ENCODE measurements around the gene PREX1.

The PREX1 gene

GRCh38 chr20:48786951-48787705 is 40.7 kb downstream of the PREX1 start:
- H3K4me1 ChIP-seq (ENCODE audit: insufficient read depth, low read length): peaks cover 4% of the 10 kb centered on the region; the same call in 1 of the 2 replicates
- H3K4me3 ChIP-seq (ENCODE audit: low read length): no peak overlapping the region
- H3K9me3 ChIP-seq (ENCODE audit: insufficient read depth, low read depth, low read length): no peaks in the 10 kb centered on the region
- no peaks in the 10 kb centered on the region for H3K27me3 ChIP-seq (ENCODE audit: insufficient read depth, low read length)
- no peak overlapping the region for H3K27ac ChIP-seq (ENCODE audit: low read length)
- H3K9ac ChIP-seq (ENCODE audit: low read depth, low read length): peak overlapping the region; percentile 49; the same call in 1 of the 2 replicates
- no peaks in the 10 kb centered on the region for H3K36me3 ChIP-seq (ENCODE audit: insufficient read depth, low read depth, low read length)

- no peak overlapping the region for H3K4me3 ChIP-seq (ENCODE audit: low read length)
- H3K27ac ChIP-seq (ENCODE audit: low read length): no peak overlapping the region
- no peaks in the 10 kb centered on the region for H3K27me3 ChIP-seq (ENCODE audit: insufficient read depth, low read length)
- H3K9ac ChIP-seq (ENCODE audit: low read depth, low read length): no peak overlapping the region
- no peaks in the 10 kb centered on the region for H3K9me3 ChIP-seq (ENCODE audit: insufficient read depth, low read depth, low read length)
- H3K4me1 ChIP-seq (ENCODE audit: insufficient read depth, low read length): peaks cover 7% of the 10 kb centered on the region; the same call in 1 of the 2 replicates
- no peaks in the 10 kb centered on the region for H3K36me3 ChIP-seq (ENCODE audit: insufficient read depth, low read depth, low read length)
Measured at GRCh38 chr20:48785801-48786200, 42.0 kb downstream of the PREX1 start.

DNA sequence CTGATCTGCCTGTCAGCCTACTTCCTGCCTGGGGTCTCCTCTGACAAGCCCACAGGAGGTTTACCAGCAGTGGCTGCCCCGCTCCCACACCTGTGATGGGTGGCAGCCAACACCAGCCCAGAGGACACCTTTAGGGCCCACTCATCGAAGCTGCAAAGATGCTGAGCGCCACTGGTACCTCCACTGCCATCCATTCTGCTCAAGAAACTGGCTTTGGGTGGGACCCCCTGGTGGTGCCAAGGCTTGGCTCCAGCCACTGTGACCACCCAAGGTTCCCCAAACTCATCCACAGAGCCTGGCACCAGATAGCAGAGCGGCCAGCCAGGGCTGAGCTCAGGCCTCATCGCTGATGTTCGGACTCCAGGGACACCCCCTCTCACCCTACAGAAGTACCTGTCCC is 42.5 kb downstream of the PREX1 start:
- peaks cover 7% of the 10 kb centered on the region; the same call in 1 of the 2 replicates for H3K4me1 ChIP-seq (ENCODE audit: insufficient read depth, low read length)
- no peaks in the 10 kb centered on the region for H3K27me3 ChIP-seq (ENCODE audit: insufficient read depth, low read length)
- H3K36me3 ChIP-seq (ENCODE audit: insufficient read depth, low read depth, low read length): no peaks in the 10 kb centered on the region
- H3K4me3 ChIP-seq (ENCODE audit: low read length): no peak overlapping the region
- no peaks in the 10 kb centered on the region for H3K9me3 ChIP-seq (ENCODE audit: insufficient read depth, low read depth, low read length)
- H3K9ac ChIP-seq (ENCODE audit: low read depth, low read length): no peak overlapping the region
- H3K27ac ChIP-seq (ENCODE audit: low read length): no peak overlapping the region

GRCh38 chr20:48784273-48784641 is 43.5 kb downstream of the PREX1 start:
- no peaks in the 10 kb centered on the region for H3K27me3 ChIP-seq (ENCODE audit: insufficient read depth, low read length)
- H3K36me3 ChIP-seq (ENCODE audit: insufficient read depth, low read depth, low read length): no peaks in the 10 kb centered on the region
- peaks cover 3% of the 10 kb centered on the region; the same call in 1 of the 2 replicates for H3K4me1 ChIP-seq (ENCODE audit: insufficient read depth, low read length)
- no peak overlapping the region for H3K27ac ChIP-seq (ENCODE audit: low read length)
- H3K9ac ChIP-seq (ENCODE audit: low read depth, low read length): no peak overlapping the region
- H3K4me3 ChIP-seq (ENCODE audit: low read length): no peak overlapping the region
- H3K9me3 ChIP-seq (ENCODE audit: insufficient read depth, low read depth, low read length): peaks cover 5% of the 10 kb centered on the region; the same call in 1 of the 2 replicates

DNA sequence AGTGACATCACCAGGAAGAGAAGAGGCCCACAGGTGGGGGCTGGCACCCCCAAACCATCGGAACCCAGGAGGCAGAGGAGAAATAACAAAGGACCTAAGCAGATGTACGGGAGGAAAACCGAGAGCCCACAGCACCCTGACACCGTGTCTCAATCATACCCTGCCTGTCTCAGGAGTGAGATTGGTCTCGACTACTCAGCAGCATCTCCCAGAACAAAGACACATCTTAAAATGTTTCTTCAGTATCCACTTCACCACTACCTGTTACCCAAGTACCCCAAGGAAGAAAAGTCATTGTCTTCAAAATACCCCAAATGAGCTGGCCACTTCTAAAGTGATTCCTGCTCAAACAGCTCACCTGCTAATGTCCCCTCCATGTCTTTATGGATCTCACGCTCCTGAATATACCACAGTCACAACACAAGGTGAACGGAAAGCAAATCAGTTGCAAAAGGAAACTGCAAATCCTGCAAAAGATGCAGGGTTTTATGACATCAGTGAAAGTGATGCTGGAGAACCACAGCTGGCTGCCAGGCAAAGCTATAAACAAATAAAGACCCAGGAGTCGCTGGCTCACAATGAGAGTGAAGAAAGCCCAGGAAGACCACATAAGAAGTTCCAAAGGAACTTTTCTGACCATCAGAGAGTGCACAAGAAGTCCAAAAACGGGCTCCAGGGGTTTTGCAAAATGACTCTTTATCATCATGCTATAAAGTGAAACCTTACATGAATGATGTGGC is 44.1 kb downstream of the PREX1 start:
- Histone ChIP-seq H3K9me3 (ENCODE audit: insufficient read depth, low read depth, low read length) (peaks cover 8% of the 10 kb centered on the region; the same call in 1 of the 2 replicates), H3K9ac (ENCODE audit: low read depth, low read length) (no peak overlapping the region), H3K27ac (ENCODE audit: low read length) (no peak overlapping the region), H3K27me3 (ENCODE audit: insufficient read depth, low read length) (no peaks in the 10 kb centered on the region), H3K4me1 (ENCODE audit: insufficient read depth, low read length) (peaks cover 3% of the 10 kb centered on the region; the same call in 1 of the 2 replicates), H3K36me3 (ENCODE audit: insufficient read depth, low read depth, low read length) (no peaks in the 10 kb centered on the region), H3K4me3 (ENCODE audit: low read length) (no peak overlapping the region)

GRCh38 chr20:48782901-48783308 is 44.9 kb downstream of the PREX1 start:
- no peak overlapping the region for H3K4me3 ChIP-seq (ENCODE audit: low read length)
- H3K4me1 ChIP-seq (ENCODE audit: insufficient read depth, low read length): peaks cover 3% of the 10 kb centered on the region; the same call in 1 of the 2 replicates
- no peaks in the 10 kb centered on the region for H3K27me3 ChIP-seq (ENCODE audit: insufficient read depth, low read length)
- no peak overlapping the region for H3K27ac ChIP-seq (ENCODE audit: low read length)
- no peaks in the 10 kb centered on the region for H3K36me3 ChIP-seq (ENCODE audit: insufficient read depth, low read depth, low read length)
- H3K9me3 ChIP-seq (ENCODE audit: insufficient read depth, low read depth, low read length): peaks cover 8% of the 10 kb centered on the region; the same call in 1 of the 2 replicates
- H3K9ac ChIP-seq (ENCODE audit: low read depth, low read length): no peak overlapping the region

DNA sequence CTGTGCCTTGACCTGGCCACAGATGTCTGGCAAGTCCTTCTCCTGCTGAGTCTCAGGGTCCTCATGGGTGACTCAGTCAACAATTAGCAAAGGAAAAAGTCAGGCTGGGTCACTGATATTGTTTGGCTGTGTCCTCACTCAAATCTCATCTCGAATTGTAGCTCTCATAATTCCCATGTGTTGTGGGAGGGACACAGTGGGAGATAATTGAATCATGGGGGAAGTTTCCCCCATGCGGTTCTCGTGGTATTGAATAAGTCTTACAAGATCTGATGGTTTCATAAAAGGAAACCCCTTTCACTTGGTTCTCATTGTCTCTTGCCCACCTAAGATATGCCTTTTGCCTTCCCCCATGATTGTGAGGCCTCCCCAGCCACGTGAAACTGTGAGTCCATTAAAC is 45.7 kb downstream of the PREX1 start:
- 0 out of 2 replicates have a peak, but pooled peaks cover 3% of the 10 kb centered on the region for H3K4me1 ChIP-seq (ENCODE audit: insufficient read depth, low read length)
- H3K27ac ChIP-seq (ENCODE audit: low read length): no peak overlapping the region
- H3K36me3 ChIP-seq (ENCODE audit: insufficient read depth, low read depth, low read length): no peaks in the 10 kb centered on the region
- H3K9ac ChIP-seq (ENCODE audit: low read depth, low read length): no peak overlapping the region
- H3K4me3 ChIP-seq (ENCODE audit: low read length): no peak overlapping the region
- H3K27me3 ChIP-seq (ENCODE audit: insufficient read depth, low read length): no peaks in the 10 kb centered on the region
- H3K9me3 ChIP-seq (ENCODE audit: insufficient read depth, low read depth, low read length): peaks cover 8% of the 10 kb centered on the region; the same call in 1 of the 2 replicates

GRCh38 chr20:48781634-48782033 is 46.2 kb downstream of the PREX1 start:
- Histone ChIP-seq H3K36me3 (ENCODE audit: insufficient read depth, low read depth, low read length) (no peaks in the 10 kb centered on the region), H3K27me3 (ENCODE audit: insufficient read depth, low read length) (no peaks in the 10 kb centered on the region), H3K27ac (ENCODE audit: low read length) (no peak overlapping the region), H3K9me3 (ENCODE audit: insufficient read depth, low read depth, low read length) (peaks cover 8% of the 10 kb centered on the region; the same call in 1 of the 2 replicates), H3K4me1 (ENCODE audit: insufficient read depth, low read length) (0 out of 2 replicates have a peak, but pooled peaks cover 3% of the 10 kb centered on the region), H3K9ac (ENCODE audit: low read depth, low read length) (no peak overlapping the region), H3K4me3 (ENCODE audit: low read length) (no peak overlapping the region)

DNA sequence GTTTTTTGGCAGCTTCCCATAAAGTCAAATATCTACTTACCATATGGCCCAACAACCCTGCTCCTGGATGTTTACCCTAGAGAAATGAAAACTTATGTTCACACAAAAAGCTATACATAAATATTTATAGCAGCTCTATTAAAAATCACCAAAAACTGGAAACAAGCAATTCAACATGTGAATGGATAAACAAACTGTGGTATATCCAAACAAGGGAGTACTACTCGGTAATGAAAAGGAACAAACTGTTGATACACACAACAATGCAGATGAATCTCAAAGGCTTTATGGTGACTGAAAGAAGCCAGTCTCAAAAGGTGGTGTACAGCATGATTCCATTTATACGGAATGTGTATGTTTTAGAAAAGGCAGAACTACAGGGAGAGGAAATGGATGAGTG is 48.4 kb downstream of the PREX1 start:
- no peak overlapping the region for H3K27ac ChIP-seq (ENCODE audit: low read length)
- 0 out of 2 replicates have a peak, but pooled peaks cover 3% of the 10 kb centered on the region for H3K4me1 ChIP-seq (ENCODE audit: insufficient read depth, low read length)
- peaks cover 21% of the 10 kb centered on the region for H3K9me3 ChIP-seq (ENCODE audit: insufficient read depth, low read depth, low read length)
- no peak overlapping the region for H3K9ac ChIP-seq (ENCODE audit: low read depth, low read length)
- H3K4me3 ChIP-seq (ENCODE audit: low read length): no peak overlapping the region
- no peaks in the 10 kb centered on the region for H3K27me3 ChIP-seq (ENCODE audit: insufficient read depth, low read length)
- H3K36me3 ChIP-seq (ENCODE audit: insufficient read depth, low read depth, low read length): no peaks in the 10 kb centered on the region

DNA sequence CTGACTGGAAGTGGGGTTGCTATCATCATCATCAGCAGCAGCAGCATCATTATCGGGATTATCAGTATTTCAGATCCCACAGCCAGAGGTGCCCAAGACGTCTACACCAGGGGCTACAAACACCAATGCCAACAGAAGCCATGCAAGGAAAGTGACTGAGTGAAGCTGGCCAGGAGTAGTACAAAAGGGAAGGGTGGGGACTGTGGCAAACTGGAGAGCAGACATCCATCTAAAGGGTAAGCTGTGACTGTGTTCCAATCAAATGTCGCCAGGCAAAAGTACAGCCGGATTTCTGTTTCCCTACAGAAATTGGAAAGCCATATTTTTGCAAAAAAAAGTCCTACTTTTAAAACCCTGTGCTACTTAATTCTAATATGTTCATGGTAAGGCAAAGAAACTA is 50.0 kb downstream of the PREX1 start:
- Histone ChIP-seq H3K9me3 (ENCODE audit: insufficient read depth, low read depth, low read length) (peaks cover 21% of the 10 kb centered on the region), H3K4me1 (ENCODE audit: insufficient read depth, low read length) (0 out of 2 replicates have a peak, but pooled peaks cover 3% of the 10 kb centered on the region), H3K9ac (ENCODE audit: low read depth, low read length) (no peak overlapping the region), H3K27me3 (ENCODE audit: insufficient read depth, low read length) (no peaks in the 10 kb centered on the region), H3K27ac (ENCODE audit: low read length) (no peak overlapping the region), H3K36me3 (ENCODE audit: insufficient read depth, low read depth, low read length) (no peaks in the 10 kb centered on the region), H3K4me3 (ENCODE audit: low read length) (no peak overlapping the region)

- Histone ChIP-seq H3K36me3 (ENCODE audit: insufficient read depth, low read depth, low read length) (no peaks in the 10 kb centered on the region), H3K4me3 (ENCODE audit: low read length) (no peak overlapping the region), H3K9ac (ENCODE audit: low read depth, low read length) (no peak overlapping the region), H3K4me1 (ENCODE audit: insufficient read depth, low read length) (0 out of 2 replicates have a peak, but pooled peaks cover 3% of the 10 kb centered on the region), H3K27ac (ENCODE audit: low read length) (no peak overlapping the region), H3K27me3 (ENCODE audit: insufficient read depth, low read length) (no peaks in the 10 kb centered on the region), H3K9me3 (ENCODE audit: insufficient read depth, low read depth, low read length) (peaks cover 21% of the 10 kb centered on the region)
Measured at GRCh38 chr20:48777005-48777404, 50.8 kb downstream of the PREX1 start.
